ENCODE results near the gene CAST. TPM values are rescaled to one million over a fixed set of nuclear protein-coding genes. Genes with fewer than 3 reads are reported as not detected.
"Not testable (repeated sequence)": the region's sequence is repeated elsewhere in the genome, so short reads cannot be mapped to it uniquely, and the experiment has no call there.

The CAST gene
- total RNA-seq, 1 experiment from 2014 or later, result 52.3 TPM

DNA sequence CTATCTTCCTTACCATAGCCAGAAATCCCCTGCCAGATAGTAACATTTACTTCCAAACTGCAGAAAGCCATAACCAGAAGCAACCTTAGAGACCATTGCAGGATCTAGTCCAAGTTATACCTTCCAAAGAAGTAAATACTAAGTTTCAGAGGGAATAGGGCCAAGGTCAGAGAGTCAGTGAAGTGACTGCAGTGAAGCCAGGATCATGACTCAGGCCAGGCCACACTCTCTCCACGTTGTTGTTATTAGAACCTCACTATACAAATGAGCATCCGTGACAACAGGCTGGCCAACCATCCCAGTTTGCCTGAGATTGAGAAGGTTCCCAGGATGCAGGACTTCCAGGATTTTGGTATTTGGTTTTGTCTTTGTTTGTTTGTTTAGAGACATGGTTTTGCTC lies 134.3 kb downstream of the CAST start:
- no peak overlapping the region for H3K9ac ChIP-seq (ENCODE audit: extremely low read depth, insufficient read length, low read length)
- H2BK20ac ChIP-seq (ENCODE audit: low read depth, low read length, poor library complexity, severe bottlenecking), result no peak overlapping the region
- no peaks in the 10 kb centered on the region for H3K9me3 ChIP-seq (ENCODE audit: control insufficient read depth, low read depth, low read length)
- H3K27ac ChIP-seq (ENCODE audit: insufficient read length, low read depth, low read length), result no peak overlapping the region
- no peak overlapping the region for H3K4me3 Mint-ChIP-seq
- H4K5ac ChIP-seq (ENCODE audit: insufficient read length, low read depth, low read length), result no peak overlapping the region
- H3K18ac ChIP-seq (ENCODE audit: insufficient read length, low read depth, low read length), result no peak overlapping the region
- no peaks in the 10 kb centered on the region for H3K79me1 ChIP-seq (ENCODE audit: insufficient read depth, low read depth, low read length, poor library complexity, severe bottlenecking)
- H2BK15ac ChIP-seq (ENCODE audit: low read depth, low read length), result no peak overlapping the region
- H3K4me1 ChIP-seq (ENCODE audit: insufficient read depth, low read length), result no peaks in the 10 kb centered on the region
- H3K4me2 ChIP-seq (ENCODE audit: insufficient read depth, insufficient read length, low read length), result no peak overlapping the region
- no peaks in the 10 kb centered on the region for H4K20me1 ChIP-seq (ENCODE audit: control insufficient read depth, insufficient read depth, insufficient read length)
- no peak overlapping the region for H3K14ac ChIP-seq (ENCODE audit: insufficient read depth, low read length)
- H3K4me1 Mint-ChIP-seq, result peaks cover 15 to 24% of the 10 kb centered on the region in 2 experiments
- H3K27me3 Mint-ChIP-seq (ENCODE audit: low read depth), result no peaks in the 10 kb centered on the region
- TF ChIP-seq CTCF (conservative IDR thresholded peaks at IDR 0.05), result no peak
- no peaks in the 10 kb centered on the region for H3K23me2 ChIP-seq (ENCODE audit: insufficient read length, low read depth, low read length, poor library complexity, severe bottlenecking)
- H3K9me3 Mint-ChIP-seq, result no peaks in the 10 kb centered on the region
- H4K91ac ChIP-seq (ENCODE audit: insufficient read length, low read depth, low read length), result no peak overlapping the region
- no CpG with 5 or more reads among the region's 2 CpGs for WGBS (ENCODE audit: extremely low coverage, insufficient read length, low lambda C conversion rate)
- no peak overlapping the region for H2BK12ac ChIP-seq (ENCODE audit: insufficient read length, low read depth, low read length)
- no peaks in the 10 kb centered on the region for H3K79me2 ChIP-seq (ENCODE audit: insufficient read depth, low read length)
- no peak overlapping the region for H3K4ac ChIP-seq (ENCODE audit: low read depth, low read length)
- H3K23ac ChIP-seq (ENCODE audit: insufficient read length, low read depth, low read length), result no peak overlapping the region
- no peak overlapping the region for H3T11ph ChIP-seq (ENCODE audit: low read length)
- DNase-seq, result no peak
- no peaks in the 10 kb centered on the region for H3K27me3 ChIP-seq (ENCODE audit: insufficient read depth, low read length)
- no peak overlapping the region for H2AFZ ChIP-seq (ENCODE audit: low read length)
- no peak overlapping the region for H2BK120ac ChIP-seq (ENCODE audit: low read depth, low read length, poor library complexity, severe bottlenecking)
- H4K8ac ChIP-seq (replicated peaks; ENCODE audit: insufficient read length, low read depth, low read length), result no peak overlapping the region
- no peak overlapping the region for H2AK5ac ChIP-seq (ENCODE audit: insufficient read length, low read length)
- H3K56ac ChIP-seq (ENCODE audit: insufficient read length, low read depth, low read length), result no peak overlapping the region
- H2BK5ac ChIP-seq (ENCODE audit: insufficient read length, low read length), result no peak overlapping the region
- H3K27ac Mint-ChIP-seq, result peak overlapping the region in 2 of 3 experiments; percentile 24 to 91; a peak in 3 of 7 replicates
- peaks cover 5 to 9% (median 8%) of the 10 kb centered on the region in 3 experiments; a peak in 6 of 7 replicates for H3K36me3 Mint-ChIP-seq (ENCODE audit: insufficient read depth in 1 of 3, low read depth in 3 of 3)

DNA sequence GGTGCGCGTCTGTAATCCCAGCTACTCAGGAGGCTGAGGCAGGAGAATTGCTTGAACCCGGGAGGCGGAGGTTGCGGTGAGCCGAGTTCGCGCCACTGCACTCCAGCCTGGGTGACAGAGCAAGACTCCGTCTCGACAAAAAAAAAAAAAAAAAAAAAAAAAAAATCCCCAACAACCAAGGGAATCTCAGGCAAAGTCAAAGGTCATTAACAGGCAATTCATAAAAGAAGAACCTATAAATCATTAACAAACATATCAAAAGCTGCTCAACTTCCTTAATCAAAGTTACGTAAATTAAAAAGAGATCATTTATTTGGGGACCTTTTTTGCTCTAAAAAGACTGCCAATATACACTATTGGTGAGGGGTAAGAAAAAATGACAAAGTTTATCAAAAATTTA lies 139.5 kb downstream of the CAST start:
- H3K4me1 ChIP-seq (ENCODE audit: insufficient read depth, low read length); H3K18ac ChIP-seq (ENCODE audit: insufficient read length, low read depth, low read length); H2BK120ac ChIP-seq (ENCODE audit: low read depth, low read length, poor library complexity, severe bottlenecking); H3K9ac ChIP-seq (ENCODE audit: extremely low read depth, insufficient read length, low read length); H3K27ac Mint-ChIP-seq; H3K4ac ChIP-seq (ENCODE audit: low read depth, low read length); H2AFZ ChIP-seq (ENCODE audit: low read length); H3K9me3 Mint-ChIP-seq; H3K79me1 ChIP-seq (ENCODE audit: insufficient read depth, low read depth, low read length, poor library complexity, severe bottlenecking); H3K23me2 ChIP-seq (ENCODE audit: insufficient read length, low read depth, low read length, poor library complexity, severe bottlenecking); H4K5ac ChIP-seq (ENCODE audit: insufficient read length, low read depth, low read length); H3K79me2 ChIP-seq (ENCODE audit: insufficient read depth, low read length); H2BK12ac ChIP-seq (ENCODE audit: insufficient read length, low read depth, low read length); H3K27me3 ChIP-seq (ENCODE audit: insufficient read depth, low read length); H2BK5ac ChIP-seq (ENCODE audit: insufficient read length, low read length); H2BK20ac ChIP-seq (ENCODE audit: low read depth, low read length, poor library complexity, severe bottlenecking); H2BK15ac ChIP-seq (ENCODE audit: low read depth, low read length); H3K36me3 Mint-ChIP-seq (ENCODE audit: insufficient read depth in 1 of 3, low read depth in 3 of 3); H3K56ac ChIP-seq (ENCODE audit: insufficient read length, low read depth, low read length); H3K4me3 Mint-ChIP-seq; H4K8ac ChIP-seq (replicated peaks; ENCODE audit: insufficient read length, low read depth, low read length); H3K4me2 ChIP-seq (ENCODE audit: insufficient read depth, insufficient read length, low read length); H4K91ac ChIP-seq (ENCODE audit: insufficient read length, low read depth, low read length); H3K14ac ChIP-seq (ENCODE audit: insufficient read depth, low read length); H2AK5ac ChIP-seq (ENCODE audit: insufficient read length, low read length); H4K20me1 ChIP-seq (ENCODE audit: control insufficient read depth, insufficient read depth, insufficient read length); H3K27ac ChIP-seq (ENCODE audit: insufficient read length, low read depth, low read length); H3K23ac ChIP-seq (ENCODE audit: insufficient read length, low read depth, low read length); H3T11ph ChIP-seq (ENCODE audit: low read length); H3K9me3 ChIP-seq (ENCODE audit: control insufficient read depth, low read depth, low read length); DNase-seq: not testable (repeated sequence)
- peaks cover 11% of the 10 kb centered on the region for H3K27me3 Mint-ChIP-seq (ENCODE audit: low read depth)
- peaks cover 14 to 16% of the 10 kb centered on the region in 2 experiments for H3K4me1 Mint-ChIP-seq
- WGBS (ENCODE audit: extremely low coverage, insufficient read length, low lambda C conversion rate), result no CpG with 5 or more reads among the region's 11 CpGs

All from H9 (cell line).